ENCODE data around the gene RBBP8.

Gene RBBP8

DNA sequence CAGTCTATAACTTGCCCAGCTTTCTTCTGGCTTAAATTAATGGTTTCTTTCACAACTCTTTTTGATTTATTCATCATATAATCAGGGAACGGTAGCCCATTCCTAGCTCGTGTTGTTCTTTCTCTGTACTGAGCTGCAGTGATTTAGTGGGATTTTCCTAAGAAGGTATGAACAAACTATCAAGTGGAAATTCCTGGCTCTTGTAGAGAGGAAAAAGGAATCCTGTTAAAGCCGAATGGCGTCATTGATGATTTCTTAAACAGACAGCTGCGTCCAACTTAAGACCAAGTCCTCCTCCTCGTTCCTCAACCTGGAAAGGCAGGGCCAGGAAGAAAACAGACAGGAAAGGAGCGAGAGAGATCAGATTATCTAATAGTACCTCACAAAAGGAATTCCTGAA, 132.9 kb downstream of the RBBP8 start:
- DNase-seq = no peak

DNA sequence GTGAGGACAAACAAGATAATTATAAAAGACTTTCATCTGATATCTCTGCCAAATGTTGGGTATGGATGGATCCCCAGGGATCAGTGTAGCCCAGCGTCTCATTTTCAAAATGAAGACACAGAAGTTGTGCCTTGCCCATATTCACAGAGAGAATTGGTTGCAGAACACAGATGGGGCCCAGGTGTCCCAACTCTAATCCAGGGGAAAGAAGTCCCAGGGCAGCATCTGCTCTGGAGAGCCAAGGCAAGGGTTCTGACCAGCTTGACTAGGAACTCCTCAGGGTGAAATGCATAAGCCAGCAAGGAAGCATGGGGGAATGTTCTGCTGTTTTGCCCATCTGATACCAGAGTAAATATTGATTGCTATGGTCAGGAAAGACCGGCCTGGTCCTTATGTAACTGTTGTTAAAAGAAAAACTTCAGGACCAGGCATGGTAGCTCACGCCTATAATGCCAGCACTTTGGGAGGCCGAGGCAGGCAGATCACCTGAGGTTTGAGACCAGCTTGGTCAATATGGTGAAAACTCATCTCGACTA, 133.4 kb downstream of the RBBP8 start:
- no peak for DNase-seq

- DNase-seq = no peak
Measured at GRCh38 chr18:23067236-23067635, 134.1 kb downstream of the RBBP8 start.

DNA sequence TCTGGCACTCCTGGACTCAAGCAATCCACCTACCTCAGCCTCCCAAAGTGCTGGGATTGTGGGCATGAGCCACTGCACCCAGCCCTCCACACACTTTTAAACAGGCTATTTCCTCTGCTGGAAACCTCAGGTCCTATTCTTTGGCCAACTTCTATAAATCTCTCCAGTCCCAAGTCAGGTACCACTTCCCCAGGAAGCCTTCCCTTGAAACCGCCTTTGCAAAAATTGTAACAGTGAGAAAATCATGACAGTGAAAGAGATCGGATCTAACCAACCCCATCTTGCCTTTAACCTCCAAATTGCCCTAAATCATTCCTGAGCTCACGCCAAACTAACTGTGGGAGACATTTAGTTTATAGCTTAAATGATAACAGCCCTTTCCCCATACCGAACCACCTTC, 134.9 kb downstream of the RBBP8 start:
- DNase-seq = no peak

DNA sequence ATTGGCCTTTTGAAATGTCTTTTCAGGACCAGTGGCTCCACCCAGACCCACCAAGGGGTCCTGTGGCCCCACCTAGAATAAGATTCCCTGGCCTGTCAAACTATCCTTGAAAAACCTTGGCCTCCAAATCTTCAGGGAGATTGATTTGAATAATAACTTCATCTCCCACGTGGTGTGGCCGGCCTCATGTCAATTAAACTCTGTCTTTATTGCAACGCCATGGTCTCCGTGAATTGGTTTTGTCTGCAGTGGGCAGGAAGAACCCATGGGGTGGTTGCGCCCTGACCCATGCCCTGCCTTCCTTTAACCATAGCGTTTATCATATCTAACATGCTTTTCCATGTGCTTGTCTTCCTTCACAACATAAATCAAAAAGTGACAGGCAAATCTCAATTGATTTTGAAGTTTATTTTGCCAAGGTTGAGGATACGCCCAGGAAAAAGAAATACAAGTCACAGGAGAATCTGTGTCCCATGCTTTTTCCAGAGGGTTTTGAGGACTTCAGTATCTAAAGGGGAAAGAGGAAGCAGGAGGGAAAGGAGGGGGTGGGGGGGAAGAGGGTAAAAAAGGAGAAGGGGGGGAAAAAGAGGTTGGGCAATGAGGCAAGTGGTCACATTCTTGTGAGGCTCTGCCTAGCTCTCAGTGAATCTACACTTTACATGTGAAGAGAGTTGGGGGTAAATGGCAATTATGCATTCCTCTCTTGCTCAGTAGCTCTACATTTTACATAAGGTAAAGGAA, 135.6 kb downstream of the RBBP8 start:
- no peak for DNase-seq

- DNase-seq = no peak
Measured at GRCh38 chr18:23069481-23069880, 136.4 kb downstream of the RBBP8 start.

- DNase-seq = no peak
Measured at GRCh38 chr18:23069898-23070297, 136.8 kb downstream of the RBBP8 start.

GRCh38 chr18:23071285-23071684, 138.2 kb downstream of the RBBP8 start:
- DNase-seq = no peak

GRCh38 chr18:23072079-23072478, 139.0 kb downstream of the RBBP8 start:
- no peak for DNase-seq

GRCh38 chr18:23073996-23074606, 141.0 kb downstream of the RBBP8 start:
- DNase-seq = no peak
